ENCODE measurements around the gene DLG1.

GRCh38 chr3:197337656-197338055 lies 39.2 kb upstream of the DLG1 start:
- TF ChIP-seq CTCF (IDR thresholded peaks at IDR 0.05) = no peak
- no peak for TF ChIP-seq POLR2AphosphoS5 (IDR thresholded peaks at IDR 0.05)
- no peak for TF ChIP-seq POLR2A (IDR thresholded peaks at IDR 0.05)

Measured in stomach (tissue), 4 donors.